ENCODE measurements around the gene TXK. TPM values are rescaled to one million over a fixed set of nuclear protein-coding genes. Genes with fewer than 3 reads are reported as not detected.

The TXK gene
- total RNA-seq, 2 donors from 2014 or later = 2.7 to 2.8 TPM

- Histone ChIP-seq H3K27me3 (replicated peaks; ENCODE audit: insufficient read depth) (no peaks in the 10 kb centered on the region), H3K9me3 (no peaks in the 10 kb centered on the region), H3K4me1 (ENCODE audit: control insufficient read depth in 1 of 2, low read depth in 2 of 2) (no peaks in the 10 kb centered on the region), H3K4me3 (no peak overlapping the region), H3K27ac (no peak overlapping the region), H3K36me3 (no peaks in the 10 kb centered on the region)
- DNase-seq (ENCODE audit: low spot score) (no peak), ATAC-seq (ENCODE audit: insufficient number of reproducible peaks, low FRiP score, low read depth) (no peak)
- no peak for TF ChIP-seq CTCF (IDR thresholded peaks at IDR 0.05)
Measured at GRCh38 chr4:48049483-48049882, 84.6 kb downstream of the TXK start.

- Histone ChIP-seq H3K27me3 (replicated peaks; ENCODE audit: insufficient read depth) (no peaks in the 10 kb centered on the region), H3K27ac (no peak overlapping the region)
Measured at GRCh38 chr4:48047896-48048295, 86.2 kb downstream of the TXK start.

GRCh38 chr4:48047421-48047844 is 86.6 kb downstream of the TXK start:
- TF ChIP-seq CTCF (IDR thresholded peaks at IDR 0.05) = no peak
- no peaks in the 10 kb centered on the region for H3K4me1 ChIP-seq (ENCODE audit: control insufficient read depth in 1 of 2, low read depth in 2 of 2)
- H3K36me3 ChIP-seq = no peaks in the 10 kb centered on the region
- no peak overlapping the region for H3K4me3 ChIP-seq
- H3K27ac ChIP-seq = no peak overlapping the region
- DNase-seq (ENCODE audit: low spot score) (no peak), ATAC-seq (ENCODE audit: insufficient number of reproducible peaks, low FRiP score, low read depth) (no peak)
- H3K27me3 ChIP-seq (replicated peaks; ENCODE audit: insufficient read depth) = no peaks in the 10 kb centered on the region
- no peaks in the 10 kb centered on the region for H3K9me3 ChIP-seq

More at GRCh38 chr4:48047896-48048295, 86.2 kb downstream of the TXK start:
- DNase-seq (ENCODE audit: low spot score) = no peak
- TF ChIP-seq CTCF (IDR thresholded peaks at IDR 0.05) = no peak
- H3K4me3 ChIP-seq = no peak overlapping the region
- ATAC-seq (ENCODE audit: insufficient number of reproducible peaks, low FRiP score, low read depth) = no peak
- no peaks in the 10 kb centered on the region for H3K9me3 ChIP-seq
- H3K36me3 ChIP-seq = no peaks in the 10 kb centered on the region
- H3K4me1 ChIP-seq (ENCODE audit: control insufficient read depth in 1 of 2, low read depth in 2 of 2) = no peaks in the 10 kb centered on the region

- Histone ChIP-seq H3K4me1 (ENCODE audit: control insufficient read depth in 1 of 2, low read depth in 2 of 2) (no peaks in the 10 kb centered on the region), H3K9me3 (no peaks in the 10 kb centered on the region), H3K4me3 (no peak overlapping the region), H3K27me3 (replicated peaks; ENCODE audit: insufficient read depth) (no peaks in the 10 kb centered on the region), H3K27ac (no peak overlapping the region), H3K36me3 (no peaks in the 10 kb centered on the region)
- ATAC-seq (ENCODE audit: insufficient number of reproducible peaks, low FRiP score, low read depth) (no peak), DNase-seq (ENCODE audit: low spot score) (no peak)
- TF ChIP-seq CTCF (IDR thresholded peaks at IDR 0.05) = no peak
Measured at GRCh38 chr4:48046059-48046458, 88.0 kb downstream of the TXK start.

- no peak for TF ChIP-seq CTCF (IDR thresholded peaks at IDR 0.05)
Measured at GRCh38 chr4:48044298-48044697, 89.8 kb downstream of the TXK start.

More at GRCh38 chr4:48044298-48044697, 89.8 kb downstream of the TXK start:
- Histone ChIP-seq H3K27ac (no peak overlapping the region), H3K27me3 (replicated peaks; ENCODE audit: insufficient read depth) (no peaks in the 10 kb centered on the region), H3K4me3 (no peak overlapping the region), H3K9me3 (no peaks in the 10 kb centered on the region), H3K36me3 (no peaks in the 10 kb centered on the region), H3K4me1 (ENCODE audit: control insufficient read depth in 1 of 2, low read depth in 2 of 2) (no peaks in the 10 kb centered on the region)
- DNase-seq (ENCODE audit: low spot score) (no peak), ATAC-seq (ENCODE audit: insufficient number of reproducible peaks, low FRiP score, low read depth) (no peak)
